Mesendoderm (in vitro differentiated cells): ENCODE data around the gene NID1.

ENCODE experiments used
- DNase-seq: peaks from one replicate; pipeline ENCODE4 v3.0.0; 2013
- H2AK5ac ChIP-seq: 2 replicates; pipeline ENCODE4 v1.6.1; 2013; ENCODE audit warnings: low read length, inconsistent platforms
- H2BK120ac ChIP-seq: 2 replicates; pipeline ENCODE4 v1.6.1; 2013; ENCODE audit warnings: low read depth, mild to moderate bottlenecking, low read length, moderate library complexity, mixed read lengths
- H2BK15ac ChIP-seq: replicated peaks from 2 replicates; pipeline ENCODE4 v1.6.1; 2013; ENCODE audit warnings: low read depth, mild to moderate bottlenecking, moderate library complexity
- H2BK5ac ChIP-seq: 2 replicates; pipeline ENCODE4 v1.6.1; 2013; ENCODE audit warnings: low read length, inconsistent platforms
- H3K18ac ChIP-seq: 2 replicates; pipeline ENCODE4 v1.6.1; 2013; ENCODE audit warnings: mild to moderate bottlenecking, low read length, mixed read lengths
- H3K23ac ChIP-seq: one replicate; pipeline ENCODE4 v1.6.1; 2013; ENCODE audit warnings: low read length
- H3K27ac ChIP-seq: 2 replicates; pipeline ENCODE4 v1.5.1; 2013; ENCODE audit warnings: low read depth, mild to moderate bottlenecking, inconsistent platforms, low read length, moderate library complexity
- H3K27me3 ChIP-seq: 2 replicates; pipeline ENCODE4 v1.6.1; 2013; ENCODE audit warnings: low read length, control low read depth, mild to moderate bottlenecking, inconsistent platforms; ENCODE audit not compliant: insufficient read depth, poor library complexity
- H3K36me3 ChIP-seq: 2 replicates; pipeline ENCODE4 v1.6.1; 2013; ENCODE audit warnings: low read length, inconsistent platforms; ENCODE audit not compliant: control insufficient read depth, insufficient read depth
- H3K4ac ChIP-seq: one replicate; pipeline ENCODE4 v1.6.1; 2013; ENCODE audit warnings: low read depth, mild to moderate bottlenecking, low read length, moderate library complexity
- H3K4me1 ChIP-seq: 2 replicates; pipeline ENCODE4 v1.6.1; 2013; ENCODE audit warnings: low read depth, low read length, inconsistent platforms; ENCODE audit not compliant: control insufficient read depth
- H3K4me2 ChIP-seq: 2 replicates; pipeline ENCODE4 v1.6.1; 2013; ENCODE audit warnings: low read length
- H3K4me3 ChIP-seq: 2 replicates; pipeline ENCODE4 v1.5.1; 2013; ENCODE audit warnings: mild to moderate bottlenecking, low read length
- H3K56ac ChIP-seq: one replicate; pipeline ENCODE4 v1.6.1; 2013; ENCODE audit warnings: low read length
- H3K79me1 ChIP-seq: 2 replicates; pipeline ENCODE4 v1.6.1; 2013; ENCODE audit warnings: low read length, inconsistent platforms
- H3K79me2 ChIP-seq: 2 replicates; pipeline ENCODE4 v1.6.1; 2013; ENCODE audit warnings: mild to moderate bottlenecking, low read length; ENCODE audit not compliant: control insufficient read depth, insufficient read depth
- H3K9ac ChIP-seq: 2 replicates; pipeline ENCODE4 v1.6.1; 2013; ENCODE audit warnings: low read length, inconsistent platforms
- H4K5ac ChIP-seq: one replicate; pipeline ENCODE4 v1.6.1; 2013; ENCODE audit warnings: low read length
- H4K8ac ChIP-seq: one replicate; pipeline ENCODE4 v1.6.1; 2013; ENCODE audit warnings: low read depth, mild to moderate bottlenecking, control low read depth, low read length, moderate library complexity
- WGBS: extraction: QIAGEN DNeasy Blood & Tissue Kit; methylation state at CpG from one replicate; pipeline ENCODE4 v1.1.7; 2013; ENCODE audit warnings: low lambda C conversion rate, missing lambda C conversion rate; ENCODE audit not compliant: insufficient coverage; ENCODE audit errors: extremely low coverage; 5-methylcytosine and 5-hydroxymethylcytosine counted together

NID1 gene

DNA sequence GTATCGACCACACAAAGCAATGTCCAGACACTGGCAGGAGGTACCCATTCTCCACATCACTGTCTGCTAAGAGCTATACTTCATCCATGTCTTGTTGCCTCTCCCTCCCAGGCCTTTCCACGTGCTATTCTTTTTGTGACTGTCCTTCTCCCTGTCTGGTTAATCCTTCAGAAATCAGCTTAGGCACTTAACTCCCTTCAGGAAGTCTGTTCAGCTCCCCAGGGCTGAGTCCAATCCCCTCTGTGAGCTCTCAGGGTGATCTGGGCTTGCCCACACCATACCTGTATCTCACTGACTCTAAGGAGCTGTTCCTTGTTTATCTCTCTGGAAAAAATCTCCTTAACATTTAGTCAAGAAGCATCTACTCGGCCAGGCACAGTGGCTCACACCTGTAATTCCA lies 69.4 kb downstream of the NID1 start:
- Histone ChIP-seq H3K27me3 (no peaks in the 10 kb centered on the region), H3K4me1 (no peaks in the 10 kb centered on the region), H2BK5ac (no peak overlapping the region), H2AK5ac (no peak overlapping the region), H4K8ac (no peak overlapping the region), H2BK15ac (no peak overlapping the region), H3K18ac (no peak overlapping the region), H3K79me2 (no peaks in the 10 kb centered on the region), H3K4me2 (no peak overlapping the region), H3K4ac (no peak overlapping the region), H3K27ac (no peak overlapping the region), H3K23ac (no peak overlapping the region), H3K56ac (no peak overlapping the region), H3K36me3 (no peaks in the 10 kb centered on the region), H4K5ac (no peak overlapping the region), H3K4me3 (no peak overlapping the region), H2BK120ac (no peak overlapping the region), H3K79me1 (no peaks in the 10 kb centered on the region), H3K9ac (no peak overlapping the region)
- WGBS: no CpG with 5 or more reads among the region's 3 CpGs
- no peak for DNase-seq

DNA sequence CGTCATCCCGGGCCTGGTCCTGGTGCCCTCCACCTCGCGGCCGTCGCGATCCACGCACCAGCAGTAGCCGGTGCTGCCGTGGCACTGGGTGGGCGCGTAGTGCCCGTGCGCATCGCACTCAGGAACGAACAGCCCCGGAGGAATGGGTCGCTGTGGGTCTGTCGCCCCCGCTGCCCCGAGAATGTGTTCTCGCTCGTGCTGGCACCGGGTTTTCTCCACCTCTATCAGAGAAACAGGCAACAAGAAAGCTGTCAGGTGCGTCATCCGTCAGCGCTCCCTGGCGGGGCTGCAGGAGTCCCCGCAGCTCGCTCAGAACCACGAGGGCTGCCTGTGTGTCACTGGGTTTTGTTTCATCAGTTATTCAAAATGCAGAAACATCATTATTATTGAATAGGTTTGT lies 71.2 kb downstream of the NID1 start:
- Histone ChIP-seq H3K4me1 (no peaks in the 10 kb centered on the region), H3K18ac (no peak overlapping the region), H3K4ac (no peak overlapping the region), H3K9ac (no peak overlapping the region), H2BK15ac (no peak overlapping the region), H2AK5ac (no peak overlapping the region), H3K79me1 (no peaks in the 10 kb centered on the region), H2BK120ac (no peak overlapping the region), H3K23ac (no peak overlapping the region), H4K8ac (no peak overlapping the region), H3K27ac (no peak overlapping the region), H3K4me3 (no peak overlapping the region), H3K79me2 (no peaks in the 10 kb centered on the region), H2BK5ac (no peak overlapping the region), H3K27me3 (no peaks in the 10 kb centered on the region), H4K5ac (no peak overlapping the region), H3K56ac (no peak overlapping the region), H3K4me2 (no peak overlapping the region), H3K36me3 (no peaks in the 10 kb centered on the region)
- DNase-seq: no peak
- WGBS: no CpG with 5 or more reads among the region's 31 CpGs

DNA sequence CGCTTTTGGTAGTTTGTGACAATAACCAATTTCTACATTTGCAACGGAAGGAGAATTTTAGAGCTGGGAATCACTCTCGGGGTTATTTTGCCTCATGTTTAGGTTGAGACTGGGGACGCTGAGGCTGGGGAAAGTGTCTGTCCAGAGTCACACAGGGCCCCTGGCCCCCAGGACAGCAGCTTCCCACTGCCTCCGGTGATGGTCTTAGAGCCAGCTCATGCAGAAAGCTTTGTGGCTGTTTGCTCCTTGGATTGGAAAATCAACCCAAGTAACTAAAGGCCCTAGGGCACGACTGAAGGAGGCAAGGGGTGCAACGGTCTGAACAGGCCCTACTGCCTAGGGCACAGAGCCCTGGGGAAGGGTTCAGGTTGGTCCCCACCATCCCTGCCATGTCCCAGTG lies 72.0 kb downstream of the NID1 start:
- Histone ChIP-seq H2BK15ac (no peak overlapping the region), H4K8ac (no peak overlapping the region), H3K27me3 (no peaks in the 10 kb centered on the region), H3K18ac (no peak overlapping the region), H3K9ac (no peak overlapping the region), H3K4me3 (no peak overlapping the region), H3K79me1 (no peaks in the 10 kb centered on the region), H3K4ac (no peak overlapping the region), H2AK5ac (no peak overlapping the region), H4K5ac (no peak overlapping the region), H2BK5ac (no peak overlapping the region), H3K4me2 (no peak overlapping the region), H3K56ac (no peak overlapping the region), H2BK120ac (no peak overlapping the region), H3K4me1 (no peaks in the 10 kb centered on the region), H3K79me2 (no peaks in the 10 kb centered on the region), H3K27ac (no peak overlapping the region), H3K36me3 (no peaks in the 10 kb centered on the region), H3K23ac (no peak overlapping the region)
- DNase-seq: no peak
- WGBS: no CpG with 5 or more reads among the region's 7 CpGs

DNA sequence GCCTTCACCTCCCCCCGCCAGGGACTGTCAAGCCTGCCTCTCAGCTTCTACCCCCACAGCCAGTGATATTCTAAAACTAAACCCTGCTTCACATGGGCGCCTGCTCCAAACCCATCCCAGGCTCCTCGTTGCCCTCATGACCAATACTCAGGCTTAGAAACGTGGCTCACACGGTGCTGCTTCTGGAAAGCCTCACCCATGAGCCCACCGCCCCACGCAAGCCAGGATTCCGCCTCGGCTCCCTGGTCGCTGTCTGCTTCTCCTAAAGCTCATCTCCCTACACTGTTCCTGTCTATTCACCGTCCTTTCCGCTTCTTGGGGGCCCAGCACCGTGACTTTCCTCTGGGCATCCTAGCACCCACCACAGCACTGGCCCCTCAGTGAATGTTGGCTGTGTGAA lies 72.5 kb downstream of the NID1 start:
- Histone ChIP-seq H4K8ac (no peak overlapping the region), H3K9ac (no peak overlapping the region), H3K4me3 (no peak overlapping the region), H3K27ac (no peak overlapping the region), H3K56ac (no peak overlapping the region), H3K18ac (no peak overlapping the region), H3K79me1 (no peaks in the 10 kb centered on the region), H3K4me1 (no peaks in the 10 kb centered on the region), H3K4me2 (no peak overlapping the region), H2BK5ac (no peak overlapping the region), H2BK120ac (no peak overlapping the region), H3K36me3 (no peaks in the 10 kb centered on the region), H2AK5ac (no peak overlapping the region), H3K27me3 (no peaks in the 10 kb centered on the region), H3K79me2 (no peaks in the 10 kb centered on the region), H3K23ac (no peak overlapping the region), H2BK15ac (no peak overlapping the region), H4K5ac (no peak overlapping the region), H3K4ac (no peak overlapping the region)
- WGBS: no CpG with 5 or more reads among the region's 13 CpGs
- DNase-seq: no peak

DNA sequence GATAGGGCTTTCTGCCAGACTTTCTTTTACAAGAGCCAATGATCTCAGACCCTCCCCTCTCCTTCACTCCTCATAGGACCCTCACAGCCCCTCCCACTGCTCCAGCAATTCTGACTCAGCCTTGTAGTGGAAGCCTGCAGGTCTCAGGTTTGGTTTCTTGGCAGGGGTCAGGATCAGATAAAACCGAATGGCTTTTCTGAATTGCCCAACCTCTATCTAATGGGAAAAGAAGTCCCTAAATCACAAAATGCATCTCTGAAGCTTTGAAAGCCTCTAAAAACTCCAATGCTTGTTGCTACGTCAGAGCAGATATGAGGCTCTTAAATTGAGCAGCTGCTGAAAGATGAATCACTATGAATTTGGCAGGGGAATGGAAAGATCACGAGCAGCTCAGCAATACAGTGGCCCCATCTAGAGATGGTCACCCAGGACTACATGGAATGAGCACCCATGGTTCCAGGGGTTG lies 74.5 kb downstream of the NID1 start:
- DNase-seq: no peak

DNA sequence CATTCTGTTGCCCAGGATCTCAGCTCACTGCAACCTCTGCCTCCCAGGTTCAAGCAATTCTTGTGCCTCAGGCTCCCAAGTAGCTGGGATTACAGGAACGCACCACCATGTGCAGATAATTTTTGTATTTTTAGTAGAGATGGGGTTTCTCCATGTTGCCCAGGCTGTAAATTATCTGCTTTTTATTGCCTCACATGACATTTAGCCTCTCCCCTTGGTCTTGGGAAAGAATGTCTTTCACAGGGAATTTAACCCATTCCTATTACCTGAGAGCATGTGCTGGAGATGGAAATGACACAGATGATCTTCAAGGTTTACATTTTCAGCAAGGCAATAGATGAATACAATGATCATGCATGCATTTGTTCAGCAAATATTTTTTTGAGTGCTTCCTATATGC lies 75.8 kb downstream of the NID1 start:
- Histone ChIP-seq H3K4me1 (no peaks in the 10 kb centered on the region), H4K8ac (no peak overlapping the region), H3K36me3 (no peaks in the 10 kb centered on the region), H3K56ac (no peak overlapping the region), H3K9ac (no peak overlapping the region), H4K5ac (no peak overlapping the region), H2BK5ac (no peak overlapping the region), H3K4me2 (no peak overlapping the region), H3K79me1 (no peaks in the 10 kb centered on the region), H3K27ac (no peak overlapping the region), H2BK15ac (no peak overlapping the region), H3K4ac (no peak overlapping the region), H3K4me3 (no peak overlapping the region), H3K18ac (no peak overlapping the region), H3K27me3 (no peaks in the 10 kb centered on the region), H3K23ac (no peak overlapping the region), H3K79me2 (no peaks in the 10 kb centered on the region), H2AK5ac (no peak overlapping the region), H2BK120ac (no peak overlapping the region)
- WGBS: no CpG with 5 or more reads among the region's 1 CpG
- no peak for DNase-seq

More for the DNA sequence above, 74.5 kb downstream of the NID1 start:
- Histone ChIP-seq H2BK15ac (no peak overlapping the region), H4K5ac (no peak overlapping the region), H3K23ac (no peak overlapping the region), H2BK120ac (no peak overlapping the region), H3K79me2 (no peaks in the 10 kb centered on the region), H3K79me1 (no peaks in the 10 kb centered on the region), H3K18ac (no peak overlapping the region), H2AK5ac (no peak overlapping the region), H2BK5ac (no peak overlapping the region), H3K56ac (no peak overlapping the region), H4K8ac (no peak overlapping the region), H3K9ac (no peak overlapping the region), H3K4me3 (no peak overlapping the region), H3K27me3 (no peaks in the 10 kb centered on the region), H3K4me2 (no peak overlapping the region), H3K4me1 (no peaks in the 10 kb centered on the region), H3K4ac (no peak overlapping the region), H3K27ac (no peak overlapping the region), H3K36me3 (no peaks in the 10 kb centered on the region)
- WGBS: no CpG with 5 or more reads among the region's 3 CpGs
